Measurements from ENCODE around the gene ENDOU.

Gene ENDOU

GRCh38 chr12:47743311-47743860 is 18.1 kb upstream of the ENDOU start:
- TF ChIP-seq CTCF (IDR thresholded peaks at IDR 0.05; ENCODE audit: low read length, missing control alignments), result no peak
- H3K4me3 ChIP-seq (replicated peaks; ENCODE audit: low read depth, low read length), result no peak overlapping the region
- no peak for DNase-seq (ENCODE audit: low read depth)

- TF ChIP-seq CTCF (IDR thresholded peaks at IDR 0.05; ENCODE audit: low read length, missing control alignments), result peak; percentile 99
- peak; percentile 44 for DNase-seq (ENCODE audit: low read depth)
- no peak overlapping the region for H3K4me3 ChIP-seq (replicated peaks; ENCODE audit: low read depth, low read length)
These were observed 17.0 kb upstream of the ENDOU start for GRCh38 chr12:47742253-47742825.

GRCh38 chr12:47741340-47741703 is 16.0 kb upstream of the ENDOU start:
- no peak for TF ChIP-seq CTCF (IDR thresholded peaks at IDR 0.05; ENCODE audit: low read length, missing control alignments)
- no peak for DNase-seq (ENCODE audit: low read depth)
- H3K4me3 ChIP-seq (replicated peaks; ENCODE audit: low read depth, low read length), result no peak overlapping the region

- H3K4me3 ChIP-seq (replicated peaks; ENCODE audit: low read depth, low read length), result no peak overlapping the region
- TF ChIP-seq CTCF (IDR thresholded peaks at IDR 0.05; ENCODE audit: low read length, missing control alignments), result no peak
- no peak for DNase-seq (ENCODE audit: low read depth)
These were observed 15.5 kb upstream of the ENDOU start for GRCh38 chr12:47740606-47741339.

- H3K4me3 ChIP-seq (replicated peaks; ENCODE audit: low read depth, low read length), result no peak overlapping the region
- TF ChIP-seq CTCF (IDR thresholded peaks at IDR 0.05; ENCODE audit: low read length, missing control alignments), result no peak
- no peak for DNase-seq (ENCODE audit: low read depth)
These were observed 14.7 kb upstream of the ENDOU start for GRCh38 chr12:47739979-47740378.

- TF ChIP-seq CTCF (IDR thresholded peaks at IDR 0.05; ENCODE audit: low read length, missing control alignments), result no peak
- H3K4me3 ChIP-seq (replicated peaks; ENCODE audit: low read depth, low read length), result no peak overlapping the region
- no peak for DNase-seq (ENCODE audit: low read depth)
These were observed 14.0 kb upstream of the ENDOU start for GRCh38 chr12:47739297-47739696.
